Loucy (cell line): ENCODE results near the gene LY86.

Source experiments
- H2AFZ ChIP-seq: fragments of 200-600 bp; sonication (generic); 2 replicates; pipeline ENCODE4 v1.6.0; 2016; ENCODE audit warnings: antibody characterized with exemption, mild to moderate bottlenecking, low read length, moderate library complexity
- H3F3A ChIP-seq: fragments of 200-600 bp; 2 replicates; pipeline ENCODE4 v1.6.0; 2016; ENCODE audit warnings: antibody characterized with exemption, low read depth, mild to moderate bottlenecking
- H3K27me3 ChIP-seq: fragments of 200-600 bp; sonication (generic); 2 replicates; pipeline ENCODE4 v1.6.1; 2014; ENCODE audit warnings: low read length, mild to moderate bottlenecking; ENCODE audit not compliant: insufficient read depth, poor library complexity, severe bottlenecking
- H3K36me3 ChIP-seq: fragments of 200-600 bp; sonication (generic); 2 replicates; pipeline ENCODE4 v1.6.1; 2016; ENCODE audit warnings: low read length; ENCODE audit not compliant: insufficient read depth
- H3K4me1 ChIP-seq: fragments of 200-600 bp; sonication (generic); 2 replicates; pipeline ENCODE4 v1.5.1; 2014; ENCODE audit warnings: low read length, mild to moderate bottlenecking; ENCODE audit not compliant: insufficient read depth, poor library complexity, severe bottlenecking
- H3K4me2 ChIP-seq: fragments of 200-600 bp; sonication (generic); 2 replicates; pipeline ENCODE4 v1.6.0; 2014; ENCODE audit warnings: antibody characterized with exemption, low read length, low read depth, mild to moderate bottlenecking; ENCODE audit not compliant: poor library complexity, severe bottlenecking
- H3K4me3 ChIP-seq: fragments of 200-600 bp; sonication (generic); 2 replicates; pipeline ENCODE4 v1.5.1; 2014; ENCODE audit warnings: low read length, mild to moderate bottlenecking, mixed read lengths; ENCODE audit not compliant: poor library complexity, severe bottlenecking
- H3K79me2 ChIP-seq: fragments of 200-600 bp; sonication (generic); 2 replicates; pipeline ENCODE4 v1.6.1; 2014; ENCODE audit warnings: low read length; ENCODE audit not compliant: insufficient read depth
- H3K9ac ChIP-seq: fragments of 200-600 bp; sonication (generic); 2 replicates; pipeline ENCODE4 v1.6.0; 2014; ENCODE audit warnings: mild to moderate bottlenecking, low read depth, low read length, moderate library complexity; ENCODE audit not compliant: poor library complexity, severe bottlenecking
- H3K9me2 ChIP-seq: fragments of 200-600 bp; sonication (generic); replicated peaks from 2 replicates; pipeline ENCODE4 v1.6.1; 2016; ENCODE audit warnings: low read depth, low read length, mixed read lengths
- H3K9me3 ChIP-seq: fragments of 200-600 bp; sonication (generic); 2 replicates; pipeline ENCODE4 v1.6.1; 2014; ENCODE audit warnings: mild to moderate bottlenecking, antibody characterized with exemption, low read length, low read depth; ENCODE audit not compliant: insufficient read depth
- H4K20me1 ChIP-seq: fragments of 200-600 bp; sonication (generic); 2 replicates; pipeline ENCODE4 v1.6.0; 2014; ENCODE audit warnings: antibody characterized with exemption, low read length, mild to moderate bottlenecking; ENCODE audit not compliant: insufficient read depth, poor library complexity, severe bottlenecking
- EZH2phosphoT487 ChIP-seq: fragments of 200-600 bp; IDR thresholded peaks from 2 replicates; pipeline ENCODE4 v1.6.1; 2018; ENCODE audit warnings: antibody characterized with exemption, mild to moderate bottlenecking, moderate library complexity, borderline replicate concordance
- TF ChIP-seq, protein P1 (sequence below): fragments of 200-600 bp; sonication (generic); conservative IDR thresholded peaks from 2 replicates; pipeline ENCODE4 v1.5.1; 2014; ENCODE audit warnings: mild to moderate bottlenecking, antibody characterized with exemption, low read length

Gene LY86

DNA sequence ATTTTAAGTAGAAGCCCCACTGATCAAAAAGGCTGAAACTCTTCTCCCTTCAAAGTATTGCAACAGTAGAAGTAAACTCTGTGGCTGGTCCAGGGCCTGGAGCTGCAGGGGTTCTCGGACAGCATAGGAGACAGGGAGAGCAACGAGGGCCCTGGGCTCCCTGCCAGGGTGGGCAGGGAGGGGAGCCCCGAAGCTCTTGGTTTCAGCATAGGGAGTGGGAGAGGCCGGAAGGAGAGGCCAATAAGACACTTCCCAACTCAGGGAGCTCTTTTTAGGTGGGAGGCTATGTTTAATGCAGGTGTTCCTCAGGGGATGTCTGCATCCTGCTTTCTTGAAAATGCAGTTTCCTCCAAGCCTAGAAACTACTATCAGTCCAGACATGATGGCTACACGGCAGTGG lies 91.1 kb downstream of the LY86 start:
- Histone ChIP-seq H3K4me3 (no peak overlapping the region), H3K36me3 (no peaks in the 10 kb centered on the region), H2AFZ (no peak overlapping the region), H3K9me3 (no peaks in the 10 kb centered on the region), H3K27me3 (no peaks in the 10 kb centered on the region), H3K4me1 (peaks cover 4% of the 10 kb centered on the region), H3K9me2 (no peaks in the 10 kb centered on the region), H4K20me1 (no peaks in the 10 kb centered on the region), H3K79me2 (no peaks in the 10 kb centered on the region), H3K9ac (no peak overlapping the region), H3F3A (no peaks in the 10 kb centered on the region), H3K4me2 (no peak overlapping the region)
- TF ChIP-seq, protein P1, sequence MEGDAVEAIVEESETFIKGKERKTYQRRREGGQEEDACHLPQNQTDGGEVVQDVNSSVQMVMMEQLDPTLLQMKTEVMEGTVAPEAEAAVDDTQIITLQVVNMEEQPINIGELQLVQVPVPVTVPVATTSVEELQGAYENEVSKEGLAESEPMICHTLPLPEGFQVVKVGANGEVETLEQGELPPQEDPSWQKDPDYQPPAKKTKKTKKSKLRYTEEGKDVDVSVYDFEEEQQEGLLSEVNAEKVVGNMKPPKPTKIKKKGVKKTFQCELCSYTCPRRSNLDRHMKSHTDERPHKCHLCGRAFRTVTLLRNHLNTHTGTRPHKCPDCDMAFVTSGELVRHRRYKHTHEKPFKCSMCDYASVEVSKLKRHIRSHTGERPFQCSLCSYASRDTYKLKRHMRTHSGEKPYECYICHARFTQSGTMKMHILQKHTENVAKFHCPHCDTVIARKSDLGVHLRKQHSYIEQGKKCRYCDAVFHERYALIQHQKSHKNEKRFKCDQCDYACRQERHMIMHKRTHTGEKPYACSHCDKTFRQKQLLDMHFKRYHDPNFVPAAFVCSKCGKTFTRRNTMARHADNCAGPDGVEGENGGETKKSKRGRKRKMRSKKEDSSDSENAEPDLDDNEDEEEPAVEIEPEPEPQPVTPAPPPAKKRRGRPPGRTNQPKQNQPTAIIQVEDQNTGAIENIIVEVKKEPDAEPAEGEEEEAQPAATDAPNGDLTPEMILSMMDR, result no peak
- TF ChIP-seq EZH2phosphoT487, result no peak

DNA sequence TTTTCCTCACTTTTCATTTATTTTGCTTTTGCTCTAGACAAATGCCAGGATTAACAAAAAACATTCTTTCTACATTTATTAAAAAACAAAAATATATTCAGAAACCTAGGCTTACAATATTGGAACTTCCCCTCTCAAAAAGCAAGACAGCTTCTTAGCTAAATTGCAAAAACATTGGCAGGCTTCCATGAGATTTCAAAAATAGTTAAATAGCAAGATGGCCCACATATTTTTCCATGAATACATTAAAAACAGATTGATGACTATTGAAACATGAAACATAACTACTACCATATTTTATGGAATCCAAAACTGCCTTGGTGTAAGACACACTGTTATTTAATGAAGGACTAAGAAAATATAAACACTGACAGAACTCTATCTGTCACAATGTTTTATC lies 92.0 kb downstream of the LY86 start:
- Histone ChIP-seq H3K9ac (no peak overlapping the region), H3K27me3 (no peaks in the 10 kb centered on the region), H4K20me1 (no peaks in the 10 kb centered on the region), H2AFZ (no peak overlapping the region), H3F3A (no peaks in the 10 kb centered on the region), H3K36me3 (no peaks in the 10 kb centered on the region), H3K4me3 (no peak overlapping the region), H3K4me1 (peaks cover 4% of the 10 kb centered on the region), H3K79me2 (no peaks in the 10 kb centered on the region), H3K9me2 (no peaks in the 10 kb centered on the region), H3K4me2 (no peak overlapping the region), H3K9me3 (no peaks in the 10 kb centered on the region)
- TF ChIP-seq, protein P1, result no peak
- no peak for TF ChIP-seq EZH2phosphoT487

DNA sequence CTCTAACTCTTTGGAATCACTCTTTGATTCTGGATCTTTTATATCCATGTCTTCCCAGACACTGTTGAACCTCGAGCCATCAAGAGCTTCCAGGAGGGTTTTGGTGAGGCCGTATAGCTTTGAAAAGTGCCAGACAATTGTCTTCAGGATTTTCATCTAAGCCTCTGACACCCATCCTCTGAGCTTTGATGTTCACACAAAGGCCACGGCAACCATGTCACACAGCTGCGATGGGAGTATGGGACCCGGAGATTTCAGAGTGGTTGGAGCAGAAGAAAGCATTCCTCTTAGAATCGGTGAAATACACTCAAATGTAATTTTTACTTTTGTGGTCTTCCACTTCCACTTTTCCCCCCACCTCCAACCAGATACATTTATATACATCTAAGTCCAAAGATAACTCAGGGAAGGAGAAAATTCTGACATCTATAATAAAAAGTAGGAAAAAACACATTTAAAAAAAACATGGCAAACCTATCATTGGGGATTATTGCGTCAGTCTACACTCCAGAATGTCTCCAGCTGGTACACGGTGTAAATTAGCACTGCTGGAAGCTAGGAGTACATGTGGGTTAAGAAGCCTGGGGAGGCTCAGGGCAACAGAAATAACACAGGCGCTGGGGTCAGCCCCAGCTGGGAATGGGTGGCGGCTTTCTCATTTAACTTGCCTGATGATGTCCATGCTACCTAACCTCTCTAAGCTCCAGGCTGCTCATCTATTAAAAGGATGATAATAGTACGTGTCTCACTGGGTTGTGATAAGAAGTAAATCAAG lies 92.7 kb downstream of the LY86 start:
- Histone ChIP-seq H3K79me2 (no peaks in the 10 kb centered on the region), H3K9ac (no peak overlapping the region), H3K4me1 (peaks cover 4% of the 10 kb centered on the region), H3F3A (no peaks in the 10 kb centered on the region), H3K27me3 (no peaks in the 10 kb centered on the region), H2AFZ (no peak overlapping the region), H3K4me3 (no peak overlapping the region), H4K20me1 (no peaks in the 10 kb centered on the region), H3K9me2 (no peaks in the 10 kb centered on the region), H3K36me3 (no peaks in the 10 kb centered on the region), H3K9me3 (no peaks in the 10 kb centered on the region), H3K4me2 (no peak overlapping the region)
- TF ChIP-seq, protein P1, result no peak
- TF ChIP-seq EZH2phosphoT487, result no peak
